Measurements from ENCODE around the gene STX16.

Gene STX16

DNA sequence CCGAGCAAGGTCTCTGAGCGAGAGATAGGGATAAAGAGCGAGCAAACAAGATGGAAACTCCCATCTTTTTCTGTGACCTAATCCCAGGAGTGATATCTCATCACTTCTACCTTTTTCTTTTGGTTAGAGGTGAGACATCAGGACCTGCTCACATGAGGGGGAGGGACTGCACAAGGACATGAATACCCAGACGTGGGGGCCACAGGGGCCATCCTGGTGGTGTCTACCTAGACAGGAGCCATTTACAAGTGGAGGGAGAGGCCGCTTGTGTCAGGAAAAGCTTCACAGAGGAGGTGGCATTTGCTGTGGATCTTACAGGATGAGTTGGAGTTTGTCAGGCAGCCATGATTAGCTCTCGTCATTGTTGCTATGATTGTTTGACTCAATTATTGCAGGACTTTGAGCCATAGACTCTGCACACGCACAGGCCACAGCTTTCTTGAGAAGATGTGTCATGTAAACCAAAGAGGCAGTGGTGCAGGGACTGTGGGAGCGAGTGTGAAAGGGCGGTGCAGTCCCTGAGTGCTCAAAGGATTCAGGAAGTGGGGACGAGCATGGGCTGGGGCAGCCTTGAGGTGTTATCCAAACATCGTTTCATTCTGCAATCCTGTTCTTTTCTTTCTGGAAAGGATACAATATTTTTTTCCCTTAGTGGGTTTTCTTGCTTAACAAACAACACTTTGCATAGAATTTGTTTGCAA is 49.2 kb downstream of the STX16 start:
- no peak for DNase-seq

DNA sequence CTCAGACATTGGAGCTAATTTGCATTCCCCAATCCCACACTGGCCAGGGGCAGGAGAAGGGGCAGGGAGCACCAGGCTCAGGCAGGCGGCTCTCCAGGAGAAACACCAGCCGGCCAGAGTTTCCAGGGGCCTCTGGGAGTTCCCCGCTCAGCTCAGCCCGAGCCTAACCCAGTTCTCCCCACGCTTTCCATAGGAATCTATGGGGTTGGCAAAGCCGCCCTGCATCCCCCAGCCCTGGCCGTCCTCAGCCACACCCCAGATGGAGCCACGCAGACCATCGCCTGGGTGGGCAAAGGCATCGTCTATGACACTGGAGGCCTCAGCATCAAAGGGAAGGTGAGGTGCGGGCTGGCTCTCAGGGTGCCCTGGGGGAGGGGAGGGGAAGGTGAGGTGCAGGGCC is 49.7 kb downstream of the STX16 start:
- no peak for DNase-seq

DNA sequence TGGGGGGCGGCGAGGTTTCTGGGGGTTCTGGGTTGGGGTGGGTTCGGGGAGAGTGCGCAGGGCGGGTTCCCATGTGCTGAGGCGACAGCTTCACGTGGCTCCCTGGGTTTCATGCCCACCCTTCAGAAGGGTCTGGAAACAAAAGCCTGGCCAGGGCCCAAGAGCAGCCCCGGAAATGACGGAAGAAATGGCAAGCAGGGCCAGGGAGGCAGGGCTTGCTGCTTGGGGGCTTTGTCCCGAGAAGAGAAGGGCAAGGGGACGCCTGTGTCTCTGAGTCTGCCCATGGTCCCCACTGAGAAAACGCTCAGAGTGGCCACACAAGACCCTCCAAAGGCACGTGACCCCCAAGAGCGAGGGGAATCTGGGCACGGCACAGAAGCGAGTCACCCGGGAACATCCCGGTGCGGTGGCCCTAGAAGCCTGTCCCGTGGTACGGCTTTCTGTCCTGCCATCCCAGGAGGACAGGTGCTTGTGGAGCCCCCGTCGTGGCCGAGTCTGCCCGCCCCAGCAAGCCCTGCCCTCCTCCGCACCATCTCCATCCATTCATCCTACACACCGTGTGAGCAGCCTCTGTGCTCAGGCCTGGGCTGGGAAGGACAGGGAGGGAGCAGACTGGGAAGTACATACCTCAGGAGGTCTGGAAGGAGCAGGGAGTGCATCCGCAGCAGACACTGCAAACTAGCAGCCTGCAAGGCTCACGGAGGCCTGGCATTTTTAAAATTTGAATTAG is 50.5 kb downstream of the STX16 start:
- DNase-seq = no peak

DNA sequence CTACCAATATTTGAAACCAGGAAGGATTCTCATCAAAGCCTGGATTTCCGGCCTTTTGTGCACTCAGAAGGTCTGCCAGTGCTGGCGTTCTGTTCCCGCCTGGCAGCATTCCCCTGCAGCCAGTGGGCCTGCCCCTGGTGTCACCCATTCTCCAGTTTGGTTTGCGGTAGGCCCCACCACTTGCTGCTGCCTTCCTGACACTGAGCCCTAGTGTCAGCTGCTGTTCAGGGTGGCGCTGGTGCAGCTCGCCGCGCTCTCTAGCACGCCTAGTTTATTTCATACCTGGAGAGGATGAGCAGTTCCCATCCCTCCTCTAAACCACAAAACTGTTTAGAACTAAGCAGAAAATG is 51.1 kb downstream of the STX16 start:
- DNase-seq = no peak

DNA sequence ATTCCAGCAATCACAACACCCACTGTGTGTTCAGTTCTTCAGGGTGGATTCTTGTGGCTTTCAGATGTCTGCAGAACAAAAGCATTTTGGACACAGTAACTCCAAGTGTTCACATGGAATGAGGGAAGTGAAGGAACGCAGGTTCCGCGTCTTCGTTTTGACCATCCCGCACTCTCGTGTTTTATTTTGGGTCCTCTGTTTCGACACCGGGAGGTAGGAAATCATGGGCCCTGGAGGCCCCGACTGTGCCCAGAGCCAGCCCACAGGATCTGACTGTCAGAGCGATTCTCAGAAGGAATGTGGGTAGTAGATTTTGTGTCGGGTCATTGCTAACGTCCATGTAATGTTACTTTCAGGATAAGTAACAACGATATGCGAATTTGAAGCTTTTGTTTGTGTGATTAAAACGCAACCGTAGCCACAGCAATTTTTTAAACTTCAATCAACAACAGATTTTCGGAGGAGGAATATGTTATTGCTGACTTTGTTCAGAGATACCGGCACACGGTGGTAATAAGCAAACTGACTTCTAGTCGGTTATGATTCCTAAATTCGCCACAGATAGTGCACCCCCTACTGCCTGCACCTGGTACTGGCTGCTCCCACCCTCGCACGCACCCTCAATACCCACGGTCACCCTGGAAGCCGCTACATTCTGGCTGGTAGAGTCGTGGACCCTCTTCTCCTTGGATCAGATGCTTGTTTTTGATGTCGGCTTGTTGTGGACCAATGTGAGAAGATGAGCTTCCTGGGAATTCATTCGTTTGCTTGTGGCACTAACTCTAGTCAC is 52.0 kb downstream of the STX16 start:
- no peak for DNase-seq

DNA sequence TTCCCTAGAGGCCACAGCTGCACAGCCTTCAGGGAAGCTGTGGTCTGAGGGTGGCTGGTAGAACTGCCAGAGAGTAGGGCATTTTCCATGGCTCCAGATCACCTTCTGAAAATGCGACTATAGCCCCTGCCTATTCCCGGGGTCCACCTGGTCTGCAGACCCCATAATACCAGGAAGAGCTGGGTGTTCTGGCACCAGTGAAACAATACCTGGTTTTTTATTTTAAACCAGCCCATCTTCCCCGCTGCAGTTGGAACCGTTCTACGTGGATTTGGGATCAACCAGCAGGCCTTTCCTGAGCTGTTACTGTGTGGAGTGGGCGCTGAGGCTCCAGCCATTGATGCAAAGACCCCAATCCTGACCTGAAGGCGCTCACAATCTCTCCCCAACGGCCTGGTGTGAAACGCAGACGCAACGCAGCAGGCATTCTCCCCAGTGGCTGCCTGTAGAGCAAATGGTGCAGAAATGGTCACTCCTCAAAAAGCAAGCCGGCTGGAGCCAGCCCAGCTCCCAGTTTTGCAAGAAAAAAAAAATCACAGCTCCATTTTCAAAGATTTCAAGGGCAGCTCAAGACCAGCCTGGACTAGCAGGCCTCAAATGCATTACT is 52.8 kb downstream of the STX16 start:
- DNase-seq = no peak

DNA sequence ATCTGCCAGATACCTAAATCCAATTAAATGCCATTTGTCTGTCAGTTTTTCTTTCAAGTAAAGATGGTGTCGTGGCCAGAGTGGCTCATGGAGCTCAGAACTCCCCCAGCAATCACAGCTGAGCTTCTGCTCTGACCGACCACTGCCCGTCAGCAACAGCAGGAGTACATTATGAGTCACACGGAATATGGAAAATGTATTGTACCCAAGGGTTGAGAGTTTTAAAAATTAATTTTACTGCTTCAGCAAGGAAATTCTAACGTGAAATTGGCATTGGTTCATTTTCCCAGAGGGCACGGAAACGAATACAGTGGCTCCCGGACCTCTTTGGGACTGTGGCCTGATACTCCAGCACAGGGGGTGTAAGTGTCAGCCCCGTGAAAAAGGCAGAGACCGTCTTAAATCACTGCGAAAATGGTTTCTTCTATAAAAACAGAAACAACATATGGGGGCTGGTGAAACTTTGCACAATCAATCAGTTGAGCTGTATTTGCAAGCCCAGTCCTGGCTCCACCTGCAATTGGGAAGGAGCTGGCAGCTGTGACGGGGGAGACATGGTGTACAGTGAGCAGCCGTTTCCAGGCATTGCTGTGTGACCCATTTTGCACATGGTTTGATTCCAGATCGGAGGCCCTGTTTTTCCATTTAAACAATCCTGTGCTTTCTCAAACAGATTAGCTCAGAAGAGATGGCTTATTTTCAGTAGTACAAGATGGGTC is 54.3 kb downstream of the STX16 start:
- no peak for DNase-seq

DNA sequence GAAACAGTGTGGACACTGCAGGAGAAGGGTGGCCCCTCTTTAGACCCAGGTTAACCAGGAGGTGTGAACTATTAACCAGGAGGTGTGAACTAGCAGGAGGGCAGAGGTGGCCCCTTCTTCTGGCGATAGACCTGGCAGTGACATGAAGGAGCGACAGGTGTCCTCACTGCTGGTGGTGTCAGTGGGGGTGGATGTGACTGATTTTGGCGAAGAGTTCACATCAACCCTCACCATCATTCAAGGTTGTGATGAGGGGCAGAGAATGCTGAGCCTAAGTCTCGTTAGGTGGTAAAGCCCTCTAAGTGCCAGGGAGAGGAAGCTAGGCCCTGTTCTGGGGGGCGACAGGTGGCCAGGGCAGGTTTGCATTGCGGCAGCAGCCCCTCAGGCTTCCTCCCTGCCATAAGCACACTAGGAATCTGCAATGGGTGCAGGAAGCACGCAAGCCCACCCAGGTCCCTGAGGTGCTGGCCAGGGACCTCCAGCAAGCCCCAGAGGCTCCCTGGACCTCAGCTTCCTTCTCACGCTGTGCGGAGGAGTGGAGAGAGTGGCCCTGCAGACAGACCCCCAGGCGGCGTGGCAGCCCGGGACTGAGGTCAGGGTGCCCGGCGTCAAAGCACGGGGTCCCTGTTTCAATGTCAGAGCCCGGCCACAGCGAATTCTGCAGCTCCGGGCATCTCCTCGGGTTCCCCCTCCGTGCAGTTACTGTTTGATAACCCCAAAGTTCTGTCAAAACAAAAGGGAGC is 55.2 kb downstream of the STX16 start:
- peak; percentile 48 for DNase-seq

DNA sequence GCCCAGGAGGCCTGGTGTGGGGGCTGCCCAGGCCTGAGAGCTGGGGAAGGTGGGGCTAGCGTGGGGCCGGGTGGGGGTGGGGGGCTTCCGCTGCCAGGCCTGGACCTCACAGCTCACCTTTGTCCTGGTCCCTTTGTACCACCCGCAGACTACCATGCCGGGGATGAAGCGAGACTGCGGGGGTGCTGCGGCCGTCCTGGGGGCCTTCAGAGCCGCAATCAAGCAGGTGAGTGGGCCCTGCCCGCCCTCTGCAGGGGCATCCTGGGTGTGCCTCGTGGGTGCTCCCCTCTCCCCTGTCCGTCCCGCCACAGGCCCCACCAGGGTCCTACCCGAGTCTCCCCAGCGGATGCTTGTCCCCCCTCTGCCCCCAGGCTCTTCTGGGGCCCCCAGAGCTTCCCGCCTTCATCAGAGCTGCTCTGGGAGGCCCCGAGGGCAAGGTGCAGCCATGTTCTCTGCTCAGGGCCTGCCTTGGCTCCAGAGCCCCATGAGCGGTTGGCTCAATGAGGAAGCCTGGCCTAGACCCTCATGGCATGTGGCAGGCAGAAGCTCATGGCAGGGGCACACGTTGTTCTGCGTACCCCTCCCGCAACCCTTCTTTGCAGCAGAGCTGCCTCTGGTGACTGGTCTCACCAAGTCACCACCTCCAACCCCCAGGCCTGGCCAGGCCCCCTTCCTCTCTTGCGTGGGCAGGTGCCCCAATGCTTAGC is 56.0 kb downstream of the STX16 start:
- peak; percentile 53 for DNase-seq

DNA sequence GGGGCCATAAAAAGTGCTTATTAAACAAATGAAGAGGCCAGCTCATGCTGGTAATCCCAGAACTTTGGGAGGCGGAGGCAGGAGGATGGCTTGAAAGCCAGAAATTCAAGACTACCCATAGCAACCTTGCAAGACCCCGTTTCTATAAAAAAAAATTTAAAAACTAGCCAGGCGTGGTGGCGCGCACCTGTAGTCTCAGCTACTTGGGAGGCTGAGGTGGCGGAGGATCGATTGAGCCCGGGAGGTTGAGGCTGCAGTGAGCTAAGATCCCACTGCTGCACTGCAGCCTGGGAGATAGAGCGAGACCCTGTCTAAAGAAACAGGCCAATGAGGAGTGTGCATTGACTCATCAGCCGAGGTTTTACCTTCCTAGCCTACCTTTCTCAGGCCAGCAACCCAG is 56.7 kb downstream of the STX16 start:
- DNase-seq = no peak

DNA sequence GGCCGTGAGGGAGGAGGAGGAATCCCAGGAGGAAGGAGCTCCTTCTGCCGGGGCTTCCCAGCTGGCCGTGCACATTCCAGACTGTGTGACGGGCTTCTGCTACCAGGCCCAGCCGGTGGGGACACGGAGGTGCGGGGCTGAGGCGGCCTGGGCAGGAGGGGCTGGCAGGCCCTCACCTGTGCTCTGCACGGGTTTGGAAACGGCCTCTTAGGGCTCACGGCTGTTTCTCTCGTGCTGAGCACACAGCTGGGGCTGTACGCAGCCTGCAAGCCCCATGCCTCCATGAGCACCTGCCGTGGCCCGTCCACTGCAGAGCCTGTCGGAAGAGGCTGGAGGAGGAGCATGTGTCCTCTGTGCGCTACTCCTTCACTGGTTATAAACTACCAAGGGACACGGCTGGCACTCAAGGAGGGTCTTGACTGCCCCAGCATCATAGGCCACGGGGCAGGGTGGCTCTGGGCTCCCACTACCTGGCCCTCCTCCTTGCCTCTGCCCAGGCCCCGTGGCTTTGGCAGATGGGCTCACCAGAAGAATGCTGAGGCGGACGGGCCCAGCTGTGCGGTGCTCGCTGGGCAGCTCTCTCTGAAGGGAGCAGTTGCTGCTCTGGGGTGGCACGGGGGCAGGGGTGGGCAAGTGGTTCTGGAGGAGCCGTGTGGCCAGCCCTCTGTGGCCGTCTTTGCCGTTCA is 57.3 kb downstream of the STX16 start:
- peak; percentile 62 for DNase-seq

DNA sequence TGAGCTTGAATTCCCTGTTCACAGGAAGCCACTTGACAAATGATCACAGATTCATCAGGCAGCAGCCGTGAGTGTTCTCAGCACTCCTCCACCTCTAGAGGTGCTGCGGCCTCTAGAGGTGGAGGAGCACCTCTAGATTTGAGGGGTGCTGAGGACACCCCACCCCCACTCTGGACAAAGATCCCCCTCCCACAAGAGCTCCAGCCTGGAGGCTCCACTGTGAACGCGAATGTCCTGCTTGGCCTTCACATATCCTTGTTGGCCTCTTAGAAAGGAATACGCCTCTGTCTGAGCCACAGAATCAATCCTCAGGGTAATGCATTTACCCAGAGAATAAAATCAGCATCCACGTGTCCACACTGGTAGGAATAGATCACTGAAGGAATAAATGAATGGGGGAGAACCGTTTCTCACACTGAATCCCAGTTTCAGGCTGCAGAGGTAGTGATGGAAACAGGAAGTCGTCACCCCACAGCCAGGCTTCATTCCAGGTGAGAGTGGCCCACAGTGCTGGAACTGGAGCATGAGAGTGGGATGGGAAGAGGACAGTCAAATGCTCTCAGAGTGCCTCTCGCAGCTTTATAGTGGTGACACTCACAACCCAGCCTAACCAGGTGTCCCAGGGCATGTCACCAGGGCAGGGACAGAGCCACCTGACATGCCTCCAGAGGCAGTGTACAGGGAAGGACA is 58.1 kb downstream of the STX16 start:
- no peak for DNase-seq

DNA sequence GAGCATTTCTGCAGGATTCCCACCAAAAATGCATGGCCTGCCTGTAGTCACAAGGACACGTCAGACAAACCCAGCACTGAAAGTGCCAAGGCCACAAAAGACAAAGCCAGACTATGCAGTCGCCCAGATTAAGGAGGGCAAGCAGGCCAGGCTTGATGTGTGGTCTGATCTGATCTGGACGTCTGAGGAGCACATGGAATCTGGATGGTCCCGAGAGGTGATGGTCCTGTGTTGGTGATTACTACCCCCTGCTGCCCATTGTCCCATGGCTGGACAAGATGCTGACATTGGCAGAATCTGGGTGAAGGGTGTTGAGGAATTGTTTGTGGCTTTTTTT is 58.6 kb downstream of the STX16 start:
- DNase-seq = peak; percentile 43

DNA sequence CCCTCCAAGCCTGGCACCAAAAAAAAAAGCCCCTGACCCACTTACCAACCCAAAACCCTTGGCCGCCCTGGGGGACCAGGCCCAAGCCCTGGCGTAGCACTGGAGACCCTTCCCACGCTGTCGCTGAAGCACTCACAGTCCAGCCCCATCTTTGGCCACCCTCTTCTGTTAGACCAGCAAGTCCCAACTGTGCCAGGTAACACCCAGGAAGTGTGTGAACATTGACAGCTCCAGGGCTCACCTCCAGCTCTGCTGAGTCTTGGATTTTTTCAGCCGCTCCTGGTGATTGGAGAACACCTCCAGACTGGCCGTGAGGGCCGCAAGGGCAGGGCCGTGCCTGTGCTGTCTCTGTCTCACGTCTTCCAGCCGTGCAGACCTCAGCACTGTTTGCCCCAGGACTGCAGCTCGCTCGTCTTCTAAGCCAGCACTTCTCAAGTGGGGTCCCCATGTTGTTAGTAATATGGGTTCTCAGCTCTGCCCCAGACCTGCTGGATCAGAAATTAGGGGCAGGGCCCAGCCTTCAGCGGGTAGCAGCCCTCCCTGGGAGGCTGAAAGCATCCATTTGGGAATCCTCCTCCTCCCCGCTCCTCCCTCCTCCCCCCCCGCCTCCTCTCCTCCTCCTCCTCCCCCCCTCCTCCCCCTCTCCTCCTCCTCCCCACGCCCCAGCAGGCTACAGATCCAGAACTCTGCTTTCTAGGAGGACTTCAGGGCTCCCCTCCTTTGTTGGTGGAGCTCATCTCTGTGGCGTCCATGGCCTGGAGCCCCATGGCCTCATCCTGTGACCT is 59.6 kb downstream of the STX16 start:
- DNase-seq = peak; percentile 47

DNA sequence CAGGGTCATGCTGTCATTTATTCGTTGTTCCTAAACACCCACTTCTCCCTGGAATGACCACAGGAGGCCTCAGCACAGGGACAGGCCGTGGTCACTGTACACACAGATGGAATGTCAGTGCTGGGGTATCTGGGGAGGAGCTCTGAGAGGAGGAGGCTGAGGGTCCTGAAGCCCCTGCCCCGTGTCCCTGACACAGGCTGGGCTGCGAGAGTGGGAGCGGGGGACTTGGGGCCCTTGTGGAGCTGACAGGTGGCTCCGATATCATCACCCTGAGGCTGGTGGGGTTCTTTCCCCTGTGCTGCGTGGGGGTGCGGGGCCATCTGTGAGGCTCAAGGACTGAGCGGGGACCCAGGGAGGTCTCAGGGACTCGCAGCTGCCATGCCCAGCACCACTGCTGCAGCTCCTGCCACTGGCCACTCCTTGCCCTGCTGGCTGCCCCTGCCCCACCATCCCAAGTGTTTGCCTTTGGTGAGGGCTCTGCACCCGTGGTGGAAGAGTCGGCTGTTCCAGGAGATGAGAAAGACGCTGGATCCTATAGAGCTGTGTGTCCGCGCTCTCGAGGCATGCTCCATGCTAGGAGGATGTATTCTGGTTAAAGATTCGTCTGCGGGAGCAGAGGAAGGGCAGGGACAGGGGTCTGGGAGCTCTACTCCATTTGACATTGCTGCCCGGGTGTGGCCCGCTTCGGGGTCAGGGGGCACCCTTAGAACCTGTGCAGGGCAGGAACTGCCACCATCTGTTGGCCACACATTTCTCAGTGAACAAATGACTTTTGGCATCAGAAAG is 60.4 kb downstream of the STX16 start:
- peak; percentile 54 for DNase-seq

DNA sequence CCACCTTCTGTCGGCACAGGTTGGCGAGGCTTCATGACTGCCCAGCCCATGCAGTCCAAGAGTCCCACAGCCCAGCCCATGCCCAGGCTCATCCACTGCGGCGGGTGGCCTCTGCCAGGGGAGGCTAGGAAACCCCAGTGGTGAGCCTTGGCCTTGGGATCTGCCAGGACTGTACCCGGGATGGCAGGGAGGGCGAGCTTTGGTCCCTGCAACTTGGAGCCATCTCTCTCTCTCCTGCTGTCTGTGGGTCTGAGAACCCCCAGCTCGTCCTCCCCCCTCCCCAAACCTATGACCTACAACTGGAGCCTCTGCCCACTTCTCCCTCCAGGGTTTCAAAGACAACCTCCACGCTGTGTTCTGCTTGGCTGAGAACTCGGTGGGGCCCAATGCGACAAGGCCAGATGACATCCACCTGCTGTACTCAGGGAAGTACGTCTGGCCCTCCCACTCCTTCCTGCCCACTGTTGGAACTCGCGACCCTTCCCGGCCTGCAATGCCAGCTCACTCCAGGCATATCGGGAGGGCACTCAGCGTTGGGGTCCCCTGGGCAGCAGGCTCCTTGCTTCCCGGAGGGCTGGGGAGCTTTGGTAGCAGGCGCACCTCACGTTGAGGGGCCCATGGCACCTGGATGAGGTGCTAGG is 61.2 kb downstream of the STX16 start:
- peak; percentile 53 for DNase-seq

DNA sequence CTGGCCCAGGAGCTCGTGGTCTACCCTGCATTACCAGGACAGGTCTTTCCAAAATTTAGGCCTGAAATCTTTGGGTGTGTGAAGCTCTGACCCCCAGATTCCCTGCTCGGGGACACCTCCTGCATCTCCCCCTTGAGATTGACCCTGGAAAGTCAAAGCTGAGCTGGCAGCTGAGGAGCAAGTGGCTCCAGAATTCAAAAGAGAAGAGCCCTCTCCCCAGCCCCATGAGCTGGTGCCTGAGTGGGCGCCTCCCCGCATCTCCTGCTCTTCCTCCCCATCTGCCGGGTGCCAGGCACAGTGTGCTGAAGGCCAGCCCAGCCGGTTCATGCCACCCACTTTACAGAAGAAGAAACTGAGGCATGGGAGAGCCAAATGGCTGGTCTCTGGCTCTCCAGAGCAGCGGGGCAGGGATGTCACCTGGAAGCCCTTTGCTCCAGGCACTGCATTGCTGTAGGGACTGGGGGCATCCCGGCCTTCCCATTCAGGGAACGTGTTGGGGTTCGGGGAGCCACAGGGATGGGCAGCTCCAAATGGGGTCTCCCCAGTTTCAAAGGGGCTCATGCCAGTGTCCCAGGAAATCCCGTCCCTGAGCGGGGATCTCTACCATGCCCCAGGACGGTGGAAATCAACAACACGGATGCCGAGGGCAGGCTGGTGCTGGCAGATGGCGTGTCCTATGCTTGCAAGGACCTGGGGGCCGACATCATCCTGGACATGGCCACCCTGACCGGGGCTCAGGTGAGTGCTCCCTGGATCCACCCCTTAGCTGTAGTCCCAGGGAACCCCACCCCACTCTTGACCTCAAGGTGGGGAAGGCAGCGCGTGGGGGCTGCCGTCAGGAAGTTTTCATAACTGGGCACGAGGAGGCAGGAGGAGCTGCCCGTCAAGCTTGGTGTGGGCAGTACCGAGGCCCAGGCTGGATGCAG is 62.0 kb downstream of the STX16 start:
- peak; percentile 46 for DNase-seq

Data from activated effector memory CD4-positive, alpha-beta T cell treated with anti-CD3 and anti-CD28 coated beads, Interleukin-2, amount 50 U/mL, for 16 hours (primary cell).